Neural cell (in vitro differentiated cells): Measurements from ENCODE around the gene SLCO6A1. TPM values are rescaled to one million over a fixed set of nuclear protein-coding genes. Genes with fewer than 3 reads are reported as not detected.

ENCODE experiments used
- H2AFZ ChIP-seq: fragments of 200-600, 300-800 bp; sonication (generic), shearing (Covaris generic); 2 replicates; pipeline ENCODE4 v1.6.0; 2014; ENCODE audit warnings: low read depth, mild to moderate bottlenecking, antibody characterized with exemption, low read length, moderate library complexity
- H3F3A ChIP-seq: fragments of 200-600 bp; shearing (Covaris generic); 2 replicates; pipeline ENCODE4 v1.6.1; 2016; ENCODE audit warnings: mild to moderate bottlenecking, moderate library complexity, mixed read lengths, antibody characterized with exemption, low read length; ENCODE audit not compliant: insufficient read depth, poor library complexity, severe bottlenecking
- H3K27ac ChIP-seq: fragments of 200-600, 300-800 bp; sonication (generic), shearing (Covaris generic); 2 replicates; pipeline ENCODE4 v1.5.1; 2014; ENCODE audit warnings: mild to moderate bottlenecking, low read length, moderate library complexity
- H3K27me3 ChIP-seq: fragments of 300-800, 200-600 bp; sonication (generic), shearing (Covaris generic); 2 replicates; pipeline ENCODE4 v1.6.0; 2014; ENCODE audit warnings: mild to moderate bottlenecking, low read depth, low read length, moderate library complexity; ENCODE audit not compliant: insufficient read depth
- H3K36me3 ChIP-seq: fragments of 300-800, 200-600 bp; sonication (generic), shearing (Covaris generic); 2 replicates; pipeline ENCODE4 v1.5.1; 2014; ENCODE audit warnings: mild to moderate bottlenecking, antibody characterized with exemption, low read length, moderate library complexity; ENCODE audit not compliant: insufficient read depth
- H3K4me2 ChIP-seq: fragments of 300-800, 200-600 bp; sonication (generic), shearing (Covaris generic); 2 replicates; pipeline ENCODE4 v1.6.0; 2014; ENCODE audit warnings: mild to moderate bottlenecking, low read length
- H3K4me3 ChIP-seq: fragments of 300-800, 200-600 bp; sonication (generic), shearing (Covaris generic); 2 replicates; pipeline ENCODE4 v1.5.1; 2014; ENCODE audit warnings: mild to moderate bottlenecking, low read length, moderate library complexity
- H3K79me2 ChIP-seq: fragments of 200-600 bp; shearing (Covaris generic); replicated peaks from 2 replicates; pipeline ENCODE4 v1.6.0; 2014; ENCODE audit warnings: mild to moderate bottlenecking, low read length, moderate library complexity; ENCODE audit not compliant: insufficient read depth
- H3K9ac ChIP-seq: fragments of 300-800, 200-600 bp; sonication (generic), shearing (Covaris generic); 2 replicates; pipeline ENCODE4 v1.6.1; 2016; ENCODE audit warnings: mild to moderate bottlenecking, low read length, mixed read lengths
- H3K9me2 ChIP-seq: fragments of 200-600 bp; shearing (Covaris generic); 2 replicates; pipeline ENCODE4 v1.6.1; 2016; ENCODE audit warnings: mild to moderate bottlenecking, low read length, mixed read lengths; ENCODE audit not compliant: insufficient read depth
- H3K9me3 ChIP-seq: fragments of 200-600, 300-800 bp; sonication (generic), shearing (Covaris generic); 2 replicates; pipeline ENCODE4 v1.6.1; 2016; ENCODE audit warnings: mild to moderate bottlenecking, mixed run types, low read length, moderate library complexity, mixed read lengths
- H4K20me1 ChIP-seq: fragments of 200-600 bp; shearing (Covaris generic); 2 replicates; pipeline ENCODE4 v1.6.1; 2016; ENCODE audit warnings: mild to moderate bottlenecking, mixed run types; ENCODE audit not compliant: insufficient read depth
- CTCF ChIP-seq: fragments of 450-650 bp; IDR thresholded peaks from 2 replicates; pipeline ENCODE4 v1.5.1; 2014; ENCODE audit warnings: antibody characterized with exemption, mild to moderate bottlenecking, moderate library complexity; ENCODE audit not compliant: poor library complexity, severe bottlenecking
- EP300 ChIP-seq: fragments of 450-650 bp; conservative IDR thresholded peaks from 2 replicates; pipeline ENCODE4 v1.6.1; 2014; ENCODE audit warnings: antibody characterized with exemption, mild to moderate bottlenecking, moderate library complexity; ENCODE audit not compliant: poor library complexity, severe bottlenecking
- EZH2 ChIP-seq: fragments of 200-600, 300-800 bp; shearing (Covaris generic), sonication (generic); IDR thresholded peaks from 2 replicates; pipeline ENCODE4 v1.6.1; 2014; ENCODE audit warnings: antibody characterized with exemption, low read length, borderline replicate concordance, mild to moderate bottlenecking; ENCODE audit not compliant: insufficient read depth, poor library complexity, severe bottlenecking
- MXI1 ChIP-seq: fragments of 450-650 bp; conservative IDR thresholded peaks from 2 replicates; pipeline ENCODE4 v1.6.1; 2014; ENCODE audit warnings: antibody characterized with exemption, mild to moderate bottlenecking; ENCODE audit not compliant: poor library complexity, severe bottlenecking
- POLR2AphosphoS5 ChIP-seq: IDR thresholded peaks from 2 replicates; pipeline ENCODE4 v1.6.1; 2012
- RAD21 ChIP-seq: fragments of 450-650 bp; conservative IDR thresholded peaks from 2 replicates; pipeline ENCODE4 v1.6.1; 2014; ENCODE audit warnings: antibody characterized with exemption, mild to moderate bottlenecking, moderate library complexity
- REST ChIP-seq: IDR thresholded peaks from 2 replicates; pipeline ENCODE4 v1.6.1; 2012; ENCODE audit warnings: borderline replicate concordance
- SMC3 ChIP-seq: fragments of 450-650 bp; conservative IDR thresholded peaks from 2 replicates; pipeline ENCODE4 v1.6.1; 2014; ENCODE audit warnings: antibody characterized with exemption, mild to moderate bottlenecking, moderate library complexity; ENCODE audit not compliant: poor library complexity
- TAF1 ChIP-seq: IDR thresholded peaks from 2 replicates; pipeline ENCODE4 v1.6.1; 2012; ENCODE audit warnings: low read depth
- polyA plus RNA-seq: library from polyadenylated mRNA; depleted of rRNA; stranded (reverse); fragments of >200 nt; gene quantifications from 2 replicates; pipeline ENCODE4 v1.2.3, GENCODE V29; 2014

The SLCO6A1 gene
- polyA plus RNA-seq, 1 donor from 2014 or later, result not detected

GRCh38 chr5:102545175-102545574 is 46.4 kb upstream of the SLCO6A1 start:
- TF ChIP-seq POLR2AphosphoS5 (no peak), RAD21 (no peak), REST (no peak), SMC3 (no peak), EZH2 (no peak), TAF1 (no peak), EP300 (no peak)
- Histone ChIP-seq H3K27ac (no peak overlapping the region), H4K20me1 (no peaks in the 10 kb centered on the region), H3K4me3 (no peak overlapping the region), H3K4me2 (no peak overlapping the region), H3K9ac (no peak overlapping the region), H3K9me3 (peaks cover 4% of the 10 kb centered on the region), H2AFZ (no peak overlapping the region), H3K36me3 (no peaks in the 10 kb centered on the region), H3K79me2 (no peaks in the 10 kb centered on the region), H3K27me3 (no peaks in the 10 kb centered on the region), H3K9me2 (no peaks in the 10 kb centered on the region), H3F3A (no peaks in the 10 kb centered on the region)

GRCh38 chr5:102542057-102542456 is 43.3 kb upstream of the SLCO6A1 start:
- no peak overlapping the region for H2AFZ ChIP-seq
- H3K9me2 ChIP-seq, result no peaks in the 10 kb centered on the region
- no peak overlapping the region for H3K27ac ChIP-seq
- no peaks in the 10 kb centered on the region for H4K20me1 ChIP-seq
- H3K27me3 ChIP-seq, result no peaks in the 10 kb centered on the region
- H3F3A ChIP-seq, result no peaks in the 10 kb centered on the region
- no peak overlapping the region for H3K9ac ChIP-seq
- no peaks in the 10 kb centered on the region for H3K36me3 ChIP-seq
- TF ChIP-seq MXI1, result no peak
- no peak for TF ChIP-seq EP300
- no peak for TF ChIP-seq RAD21
- no peak for TF ChIP-seq REST
- no peak for TF ChIP-seq SMC3
- no peak for TF ChIP-seq TAF1
- TF ChIP-seq CTCF, result no peak
- TF ChIP-seq POLR2AphosphoS5, result no peak
- no peak for TF ChIP-seq EZH2
- H3K9me3 ChIP-seq, result peaks cover 4% of the 10 kb centered on the region
- H3K79me2 ChIP-seq, result no peaks in the 10 kb centered on the region
- no peak overlapping the region for H3K4me3 ChIP-seq
- no peak overlapping the region for H3K4me2 ChIP-seq
